Muscle of arm (tissue), 12 donors: Measurements from ENCODE around the gene TMEM145. TPM values are rescaled to one million over a fixed set of nuclear protein-coding genes. Genes with fewer than 3 reads are reported as not detected.
"Not testable (repeated sequence)": the region's sequence is repeated elsewhere in the genome, so short reads cannot be mapped to it uniquely, and the experiment has no call there.

Experiments used
- DNase-seq: peaks from one replicate; pipeline ENCODE4 v3.0.0-alpha.2; 2013
- polyA plus RNA-seq, 12 donors: library from polyadenylated mRNA; unstranded; fragments of 120-200 nt; gene quantifications; one replicate each; pipeline ENCODE4 v1.2.1, GENCODE V29; 2013; ENCODE audit not compliant: insufficient read length in 12 of 12

TMEM145 gene
- polyA plus RNA-seq, 12 donors = 0.12 to 0.56 (median 0.26) TPM; not detected in 2

GRCh38 chr19:42333975-42334696 is 21.0 kb downstream of the TMEM145 start:
- DNase-seq = no peak

DNA sequence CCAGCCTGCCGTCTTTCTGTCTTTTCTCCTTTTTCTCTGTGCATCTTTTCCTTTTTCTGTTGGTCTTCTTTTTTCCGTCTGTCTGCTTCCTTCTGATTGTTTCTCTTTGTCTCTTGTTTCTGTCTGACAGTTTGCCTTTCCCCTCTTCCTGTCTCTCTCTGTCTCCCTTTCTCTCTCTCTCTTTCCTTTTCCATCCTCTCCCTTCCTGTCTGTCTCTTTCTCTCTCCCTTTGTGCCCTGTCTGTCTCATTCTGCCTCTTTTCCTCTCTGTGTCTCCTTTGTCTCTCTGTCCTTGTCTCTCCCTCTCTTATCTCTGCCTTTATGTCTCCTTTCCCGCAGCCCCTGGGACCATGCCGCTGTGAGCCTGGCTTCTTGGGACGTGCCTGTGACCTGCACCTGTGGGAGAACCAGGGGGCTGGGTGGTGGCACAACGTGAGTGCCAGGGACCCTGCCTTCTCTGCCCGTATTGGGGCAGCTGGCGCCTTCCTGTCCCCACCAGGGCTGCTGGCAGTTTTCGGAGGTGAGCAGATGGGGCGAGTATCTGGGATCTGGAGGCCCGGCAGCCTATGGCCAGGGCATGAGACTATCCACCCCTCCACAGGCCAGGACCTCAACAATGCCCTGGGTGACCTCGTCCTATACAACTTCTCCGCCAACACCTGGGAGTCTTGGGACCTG is 21.7 kb downstream of the TMEM145 start:
- no peak for DNase-seq

DNA sequence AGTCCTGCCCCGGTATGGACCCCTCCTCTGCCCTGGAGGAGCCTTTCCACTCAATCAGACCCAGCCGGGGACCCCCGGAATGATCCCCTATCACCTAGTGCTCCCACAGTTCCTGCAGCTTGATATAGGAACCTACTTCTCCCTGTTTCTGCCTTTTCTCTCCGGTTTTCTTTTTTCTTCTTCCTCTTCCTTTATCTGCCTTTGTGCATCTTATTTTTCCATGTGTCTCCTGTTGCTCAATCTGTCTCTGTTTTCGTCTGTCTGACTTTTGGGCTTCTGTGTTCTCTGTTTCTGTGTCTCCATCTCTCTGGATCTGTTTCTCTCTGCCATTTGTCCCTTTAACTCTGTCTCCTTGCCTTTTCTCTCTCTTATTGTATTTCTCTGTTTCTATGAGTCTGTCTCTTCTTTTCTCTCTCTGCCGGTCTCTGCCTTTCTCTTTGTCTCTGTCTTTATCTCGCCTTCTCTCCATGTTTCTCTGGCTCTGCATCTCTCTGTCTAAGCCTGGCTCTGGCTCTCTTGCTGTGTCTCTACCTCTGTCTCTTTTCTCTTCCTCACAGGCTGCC is 22.3 kb downstream of the TMEM145 start:
- no peak for DNase-seq

- no peak for DNase-seq
Measured at GRCh38 chr19:42335971-42336370, 22.9 kb downstream of the TMEM145 start.

DNA sequence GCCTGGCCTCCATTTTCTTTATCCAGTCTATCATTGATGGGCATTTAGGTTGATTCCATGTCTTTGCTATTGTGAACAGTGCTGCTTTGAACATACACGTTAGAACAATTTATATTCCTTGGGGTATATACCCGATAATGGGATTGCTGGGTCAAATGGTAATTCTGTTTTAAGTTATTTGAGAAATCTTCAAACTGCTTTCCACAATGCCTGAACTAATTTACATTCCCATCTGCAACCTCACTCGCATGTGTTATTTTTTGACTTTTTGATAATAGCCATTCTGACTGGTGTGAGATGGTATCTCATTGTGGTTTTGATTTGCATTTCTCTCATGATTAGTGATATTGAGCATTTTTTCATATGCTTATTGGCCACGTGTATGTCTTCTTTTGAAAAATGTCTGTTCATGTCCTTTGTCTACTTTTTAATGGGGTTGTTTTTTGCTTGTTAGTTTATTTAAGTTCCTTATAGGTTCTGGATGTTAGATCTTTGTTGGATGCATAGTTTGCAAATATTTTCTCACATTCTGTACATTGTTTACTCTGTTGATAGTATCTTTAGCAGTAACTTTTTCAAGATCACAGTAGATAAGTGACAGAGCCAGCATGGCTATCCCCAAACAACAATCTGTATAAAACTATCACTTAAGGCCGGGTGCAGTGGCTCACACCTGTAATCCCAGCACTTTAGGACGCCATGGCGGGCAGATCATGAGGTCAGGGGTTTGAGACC is 26.2 kb downstream of the TMEM145 start:
- not testable (repeated sequence) for DNase-seq

GRCh38 chr19:42339922-42340321 is 26.8 kb downstream of the TMEM145 start:
- DNase-seq = not testable (repeated sequence)

DNA sequence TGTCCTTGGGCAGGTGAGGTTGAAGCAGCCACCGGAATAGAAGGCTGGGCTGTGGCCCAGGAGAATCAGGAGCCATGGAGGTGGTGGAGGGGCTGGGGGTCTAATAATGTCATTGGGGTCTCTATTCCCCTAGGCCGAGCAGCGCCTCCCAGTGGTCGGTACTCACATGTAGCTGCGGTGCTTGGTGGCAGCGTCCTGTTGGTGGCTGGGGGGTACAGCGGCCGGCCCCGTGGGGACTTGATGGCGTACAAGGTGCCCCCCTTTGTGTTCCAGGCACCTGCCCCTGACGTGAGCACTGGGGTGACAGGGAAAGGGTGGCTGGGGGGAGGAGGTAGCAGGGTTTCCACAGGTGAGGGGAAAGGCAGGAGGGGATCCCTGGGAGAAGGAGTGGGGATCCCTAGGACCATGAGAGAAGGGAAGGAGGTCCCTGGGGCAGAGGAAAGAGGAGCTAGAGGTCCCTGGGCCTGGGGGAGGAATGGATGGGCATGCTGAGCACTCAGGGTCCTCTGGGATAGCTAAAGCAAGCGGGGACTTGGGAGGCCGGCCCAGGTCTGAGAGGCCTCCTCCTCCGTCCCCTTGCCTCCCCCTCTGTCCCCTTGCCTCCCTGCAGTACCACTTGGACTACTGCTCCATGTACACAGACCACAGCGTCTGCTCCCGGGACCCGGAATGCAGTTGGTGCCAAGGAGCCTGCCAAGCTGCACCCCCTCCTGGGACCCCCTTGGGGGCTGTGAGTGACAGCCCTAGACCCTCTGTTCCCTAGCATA is 30.4 kb downstream of the TMEM145 start:
- no peak for DNase-seq

- DNase-seq = no peak
Measured at GRCh38 chr19:42344336-42344893, 31.3 kb downstream of the TMEM145 start.

DNA sequence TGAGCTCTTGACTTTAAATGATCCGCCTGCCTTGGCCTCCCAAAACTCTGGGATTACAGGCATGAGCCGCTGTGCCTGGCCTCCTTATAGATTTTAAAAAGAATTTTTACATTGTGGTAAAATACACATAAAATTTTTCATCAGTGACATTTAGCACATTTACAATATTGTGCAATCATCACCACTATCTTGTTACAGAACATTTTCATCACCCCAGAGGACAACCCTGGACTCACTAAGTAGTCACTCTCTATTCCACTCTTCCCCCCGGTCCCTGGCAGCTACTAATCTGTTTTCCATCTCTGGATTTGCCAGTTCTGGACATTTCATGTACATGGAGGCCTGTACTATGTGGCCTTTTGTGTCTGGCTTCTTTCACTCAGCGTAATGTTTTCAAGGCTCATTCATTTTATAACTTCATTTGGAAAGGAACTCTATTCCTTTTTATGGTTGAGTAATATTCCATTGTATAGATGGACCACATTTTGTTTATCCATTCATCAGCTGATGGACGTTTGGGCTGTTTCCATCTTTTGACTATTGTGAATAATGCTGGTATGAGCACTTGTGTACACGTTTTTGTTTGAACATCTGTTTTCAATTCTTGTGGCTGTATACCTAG is 32.2 kb downstream of the TMEM145 start:
- DNase-seq = no peak

DNA sequence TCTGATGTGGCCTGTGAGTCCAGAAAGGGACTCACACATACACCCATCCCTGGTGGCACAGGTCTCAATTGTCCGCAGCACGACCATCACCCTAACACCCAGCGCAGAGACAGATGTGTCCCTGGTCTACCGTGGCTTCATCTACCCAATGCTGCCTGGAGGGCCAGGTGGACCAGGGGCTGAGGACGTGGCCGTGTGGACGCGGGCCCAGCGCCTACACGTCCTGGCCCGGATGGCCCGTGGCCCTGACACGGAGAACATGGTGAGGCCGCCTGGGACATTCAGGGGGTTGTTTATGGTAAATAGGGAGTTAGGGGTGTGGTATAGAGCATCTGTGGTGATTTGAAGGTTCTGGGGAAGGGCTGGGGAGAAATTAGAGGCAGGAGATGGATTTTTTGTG is 35.1 kb downstream of the TMEM145 start:
- DNase-seq = no peak

GRCh38 chr19:42349378-42350107 is 36.4 kb downstream of the TMEM145 start:
- DNase-seq = no peak

DNA sequence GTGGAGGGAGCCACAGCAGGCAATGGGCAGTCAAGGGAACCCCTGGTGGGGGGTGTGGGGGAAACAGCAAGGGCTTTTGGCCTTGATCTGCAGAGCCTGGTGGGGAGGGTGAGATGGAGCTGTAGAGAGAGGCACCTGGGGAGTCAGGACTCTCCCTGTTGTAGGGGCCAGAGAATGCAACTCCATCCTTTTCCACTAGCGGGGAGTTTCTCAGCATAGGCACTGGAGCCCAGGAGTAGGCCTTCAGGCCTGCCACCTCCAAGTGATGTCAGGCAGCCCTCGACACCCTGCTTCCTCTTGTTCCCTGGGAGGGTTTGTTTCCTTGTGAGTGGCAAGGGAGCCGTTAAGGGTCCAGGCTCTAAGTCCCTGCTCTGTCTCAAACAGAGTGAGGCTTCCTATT is 37.3 kb downstream of the TMEM145 start:
- no peak for DNase-seq

GRCh38 chr19:42351079-42351735 is 38.1 kb downstream of the TMEM145 start:
- DNase-seq = no peak

DNA sequence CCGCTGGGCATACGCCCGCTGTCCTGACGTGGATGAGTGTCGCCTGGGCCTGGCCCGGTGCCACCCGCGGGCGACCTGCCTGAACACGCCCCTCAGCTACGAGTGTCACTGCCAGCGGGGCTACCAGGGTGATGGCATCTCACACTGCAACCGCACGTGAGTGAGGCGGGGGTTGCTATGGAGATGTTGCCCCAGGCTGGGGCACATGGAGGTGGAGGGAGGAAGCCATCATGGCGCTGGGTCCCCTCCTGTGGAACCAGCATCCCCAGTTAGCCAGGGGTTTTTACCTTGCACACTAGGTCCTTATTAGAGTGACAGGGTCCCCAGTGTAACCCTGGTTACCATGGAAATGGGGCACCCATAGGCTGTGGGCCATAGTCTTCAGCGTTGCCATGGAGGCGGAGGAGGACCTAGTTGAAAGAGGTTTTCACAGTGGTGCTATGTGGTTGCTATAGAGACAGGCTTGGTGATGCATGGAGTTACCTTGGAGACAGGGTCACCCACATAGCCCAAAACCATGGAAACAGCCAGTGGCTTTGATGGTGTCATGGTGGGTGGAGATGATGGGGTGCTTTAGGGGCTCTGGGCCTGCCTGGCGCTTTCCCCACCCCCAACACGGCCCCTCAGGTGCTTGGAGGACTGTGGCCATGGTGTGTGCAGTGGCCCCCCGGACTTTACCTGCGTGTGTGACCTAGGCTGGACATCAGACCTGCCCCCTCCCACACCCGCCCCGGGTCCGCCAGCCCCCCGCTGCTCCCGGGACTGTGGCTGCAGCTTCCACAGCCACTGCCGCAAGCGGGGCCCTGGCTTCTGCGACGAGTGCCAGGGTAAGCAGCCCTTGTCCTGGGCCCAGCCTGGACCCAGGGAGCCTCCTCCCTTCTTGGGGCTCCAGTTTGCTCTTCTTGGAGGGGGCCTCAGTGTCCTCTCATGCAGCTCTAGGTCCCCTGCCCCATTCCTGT is 39.5 kb downstream of the TMEM145 start:
- DNase-seq = no peak

GRCh38 chr19:42353341-42354015 is 40.4 kb downstream of the TMEM145 start:
- no peak for DNase-seq

GRCh38 chr19:42355896-42356295 is 42.8 kb downstream of the TMEM145 start:
- DNase-seq = no peak

DNA sequence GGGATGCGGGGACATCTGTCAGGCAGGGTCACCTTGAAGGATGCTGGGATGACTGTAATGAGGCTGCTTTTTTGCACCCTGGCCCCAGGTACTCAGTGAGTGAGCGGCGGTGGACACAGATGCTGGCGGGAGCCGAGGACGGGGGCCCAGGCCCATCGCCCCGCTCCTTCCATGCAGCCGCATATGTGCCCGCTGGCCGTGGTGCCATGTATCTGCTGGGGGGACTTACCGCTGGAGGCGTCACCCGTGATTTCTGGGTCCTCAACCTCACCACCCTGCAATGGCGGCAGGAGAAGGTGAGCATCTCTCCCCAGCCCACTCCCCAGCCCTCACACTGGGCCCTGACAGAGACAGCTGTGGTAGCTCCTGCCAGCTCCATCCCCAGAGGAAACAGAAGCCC is 43.6 kb downstream of the TMEM145 start:
- no peak for DNase-seq

GRCh38 chr19:42357290-42357689 is 44.2 kb downstream of the TMEM145 start:
- no peak for DNase-seq
